DND-41 (cell line): Measurements from ENCODE around the gene IGF2.

ENCODE experiments used
- ATAC-seq: fragments of 200-7000 bp; cut with Tn5 transposase; 3 replicates; pipeline ENCODE4 v1.9.1; 2021; ENCODE audit warnings: low read depth; ENCODE audit not compliant: insufficient read depth
- DNase-seq: peaks from one replicate; pipeline ENCODE4 v3.0.0-alpha.2; 2020
- H2AFZ ChIP-seq: 2 replicates; pipeline ENCODE4 v1.6.0; 2012; ENCODE audit warnings: low read depth, low read length
- H3K27ac ChIP-seq: 2 replicates; pipeline ENCODE4 v1.5.1; 2012; ENCODE audit warnings: low read length, inconsistent platforms
- H3K27me3 ChIP-seq: fragments of 200-600 bp; sonication (generic); 2 replicates; pipeline ENCODE4 v1.6.0; 2012; ENCODE audit warnings: low read length, mild to moderate bottlenecking, inconsistent platforms; ENCODE audit not compliant: insufficient read depth, poor library complexity
- H3K36me3 ChIP-seq: 2 replicates; pipeline ENCODE4 v1.5.1; 2012; ENCODE audit warnings: low read length, inconsistent platforms; ENCODE audit not compliant: insufficient read depth
- H3K4me1 ChIP-seq: 2 replicates; pipeline ENCODE4 v1.5.1; 2012; ENCODE audit warnings: mild to moderate bottlenecking, low read length; ENCODE audit not compliant: insufficient read depth
- H3K4me2 ChIP-seq: 2 replicates; pipeline ENCODE4 v1.6.0; 2012; ENCODE audit warnings: mild to moderate bottlenecking, moderate library complexity, low read length, inconsistent platforms; ENCODE audit not compliant: insufficient read depth
- H3K4me3 ChIP-seq, 2 experiments: fragments of 200-600 bp in 1 of 2; shearing (Covaris generic) in 1 of 2; 2 replicates each; pipeline ENCODE4 v1.5.1; 2012 to 2016; ENCODE audit warnings: inconsistent platforms in 2 of 2, low read length in 2 of 2, mild to moderate bottlenecking in 2 of 2, low read depth in 1 of 2, moderate library complexity in 1 of 2
- H3K79me2 ChIP-seq: 2 replicates; pipeline ENCODE4 v1.6.0; 2012; ENCODE audit warnings: low read length, inconsistent platforms; ENCODE audit not compliant: insufficient read depth
- H3K9ac ChIP-seq: 2 replicates; pipeline ENCODE4 v1.6.0; 2012; ENCODE audit warnings: low read depth, mild to moderate bottlenecking, inconsistent platforms, low read length, moderate library complexity
- H3K9me3 ChIP-seq: 2 replicates; pipeline ENCODE4 v1.5.1; 2012; ENCODE audit warnings: low read length, moderate library complexity, mild to moderate bottlenecking, inconsistent platforms; ENCODE audit not compliant: insufficient read depth, severe bottlenecking
- H4K20me1 ChIP-seq: 2 replicates; pipeline ENCODE4 v1.6.0; 2012; ENCODE audit warnings: low read length; ENCODE audit not compliant: insufficient read depth
- CTCF ChIP-seq: IDR thresholded peaks from 2 replicates; pipeline ENCODE4 v1.5.1; 2012; ENCODE audit warnings: borderline replicate concordance, low read length, moderate library complexity, mild to moderate bottlenecking; ENCODE audit not compliant: poor library complexity, severe bottlenecking; ENCODE audit errors: extremely low read depth
- EZH2 ChIP-seq: IDR thresholded peaks from 3 replicates; pipeline ENCODE4 v1.6.1; 2012; ENCODE audit warnings: borderline replicate concordance, low read depth, mild to moderate bottlenecking, moderate library complexity, low read length, inconsistent platforms; ENCODE audit not compliant: severe bottlenecking

The IGF2 gene

GRCh38 chr11:2131371-2132236 lies 7.6 kb downstream of the IGF2 start:
- no peaks in the 10 kb centered on the region; the same call in 1 of the 2 replicates for H4K20me1 ChIP-seq
- TF ChIP-seq EZH2 (no peak), CTCF (no peak)
- peaks cover 6% of the 10 kb centered on the region for H3K27me3 ChIP-seq
- no peak overlapping the region for H3K9ac ChIP-seq
- no peaks in the 10 kb centered on the region for H3K4me1 ChIP-seq
- H3K79me2 ChIP-seq = no peaks in the 10 kb centered on the region
- no peak for DNase-seq
- no peak overlapping the region for H3K4me2 ChIP-seq
- no peaks in the 10 kb centered on the region for H3K36me3 ChIP-seq
- no peaks in the 10 kb centered on the region for H3K9me3 ChIP-seq
- H3K4me3 ChIP-seq = no peak overlapping the region
- H2AFZ ChIP-seq = no peak overlapping the region
- H3K27ac ChIP-seq = no peak overlapping the region
- ATAC-seq = no peak

- Histone ChIP-seq H3K27ac (no peak overlapping the region), H4K20me1 (no peaks in the 10 kb centered on the region; the same call in 1 of the 2 replicates), H3K4me2 (no peak overlapping the region), H3K79me2 (no peaks in the 10 kb centered on the region), H3K9me3 (no peaks in the 10 kb centered on the region), H3K36me3 (no peaks in the 10 kb centered on the region), H3K9ac (no peak overlapping the region), H3K27me3 (peaks cover 6% of the 10 kb centered on the region), H2AFZ (no peak overlapping the region), H3K4me1 (no peaks in the 10 kb centered on the region), H3K4me3 (no peak overlapping the region)
- ATAC-seq (no peak), DNase-seq (no peak)
- no peak for TF ChIP-seq EZH2
- TF ChIP-seq CTCF = no peak
Measured at GRCh38 chr11:2130881-2131352, 8.3 kb downstream of the IGF2 start.

- Histone ChIP-seq H3K79me2 (no peaks in the 10 kb centered on the region), H3K27ac (no peak overlapping the region), H3K9ac (no peak overlapping the region), H3K9me3 (no peaks in the 10 kb centered on the region), H4K20me1 (no peaks in the 10 kb centered on the region; the same call in 1 of the 2 replicates), H3K4me2 (no peak overlapping the region), H3K27me3 (peaks cover 6% of the 10 kb centered on the region), H3K4me3 (no peak overlapping the region), H3K36me3 (no peaks in the 10 kb centered on the region), H2AFZ (no peak overlapping the region), H3K4me1 (no peaks in the 10 kb centered on the region)
- TF ChIP-seq EZH2 (no peak), CTCF (no peak)
- ATAC-seq (no peak), DNase-seq (no peak)
Measured at GRCh38 chr11:2129699-2130366, 9.4 kb downstream of the IGF2 start.
